ENCODE results near the gene FAM184A. TPM values are rescaled to one million over a fixed set of nuclear protein-coding genes. Genes with fewer than 3 reads are reported as not detected.

Gene FAM184A
- total RNA-seq, 1 experiment from 2014 or later, result 13.3 TPM

- no peak for DNase-seq (ENCODE audit: low spot score)
- H3K9me3 Mint-ChIP-seq, result no peaks in the 10 kb centered on the region
- TF ChIP-seq GTF2I (CRISPR knock-in tag; conservative IDR thresholded peaks at IDR 0.05) (no peak), ATF6 (CRISPR knock-in tag; IDR thresholded peaks at IDR 0.05) (no peak), AR (CRISPR knock-in tag; IDR thresholded peaks at IDR 0.05) (no peak), ZNF232 (CRISPR knock-in tag; IDR thresholded peaks at IDR 0.05) (no peak), RORB (CRISPR knock-in tag; IDR thresholded peaks at IDR 0.05) (no peak), MXD4 (CRISPR knock-in tag; IDR thresholded peaks at IDR 0.05; ENCODE audit: borderline replicate concordance) (no peak), CDX4 (CRISPR knock-in tag; IDR thresholded peaks at IDR 0.05; ENCODE audit: borderline replicate concordance) (no peak), ARID4B (CRISPR knock-in tag; IDR thresholded peaks at IDR 0.05; ENCODE audit: borderline replicate concordance) (no peak), E2F5 (CRISPR knock-in tag; IDR thresholded peaks at IDR 0.05) (no peak), ZNF138 (CRISPR knock-in tag; conservative IDR thresholded peaks at IDR 0.05) (no peak), PRDM15 (CRISPR knock-in tag; IDR thresholded peaks at IDR 0.05) (no peak), FOXP1 (CRISPR knock-in tag; IDR thresholded peaks at IDR 0.05; ENCODE audit: borderline replicate concordance) (no peak), JUN (CRISPR knock-in tag; IDR thresholded peaks at IDR 0.05) (no peak), USF1 (CRISPR knock-in tag; IDR thresholded peaks at IDR 0.05) (no peak), ATF2 (CRISPR knock-in tag; IDR thresholded peaks at IDR 0.05; ENCODE audit: borderline replicate concordance, low read depth) (no peak), CBFB (CRISPR knock-in tag; IDR thresholded peaks at IDR 0.05; ENCODE audit: low read depth) (no peak), SOX15 (CRISPR knock-in tag; IDR thresholded peaks at IDR 0.05) (no peak), MYBL2 (CRISPR knock-in tag; IDR thresholded peaks at IDR 0.05) (no peak)
- H3K4me3 Mint-ChIP-seq, result no peak overlapping the region
- CTCF ChIA-PET, result no interaction called here
- POLR2A ChIA-PET, result no interaction called here
- H3K27me3 Mint-ChIP-seq (ENCODE audit: low read depth), result no peaks in the 10 kb centered on the region
- H3K36me3 Mint-ChIP-seq, result 0 out of 2 replicates have a peak, but pooled peaks cover 5% of the 10 kb centered on the region
- H3K4me1 Mint-ChIP-seq, result 0 out of 2 replicates have a peak, but pooled peaks cover 2% of the 10 kb centered on the region
- no peak for ATAC-seq
- no peak overlapping the region for H3K27ac Mint-ChIP-seq
These were observed 76.4 kb downstream of the FAM184A start for GRCh38 chr6:119002069-119002468.

Data from WTC11 (cell line).